ENCODE data around the gene RASSF10. TPM values are rescaled to one million over a fixed set of nuclear protein-coding genes. Genes with fewer than 3 reads are reported as not detected.
A peak's percentile ranks its signal among the peaks of the same experiment; 100 is the strongest.

The RASSF10 gene
- total RNA-seq, 1 experiment from 2014 or later: 10.0 TPM

DNA sequence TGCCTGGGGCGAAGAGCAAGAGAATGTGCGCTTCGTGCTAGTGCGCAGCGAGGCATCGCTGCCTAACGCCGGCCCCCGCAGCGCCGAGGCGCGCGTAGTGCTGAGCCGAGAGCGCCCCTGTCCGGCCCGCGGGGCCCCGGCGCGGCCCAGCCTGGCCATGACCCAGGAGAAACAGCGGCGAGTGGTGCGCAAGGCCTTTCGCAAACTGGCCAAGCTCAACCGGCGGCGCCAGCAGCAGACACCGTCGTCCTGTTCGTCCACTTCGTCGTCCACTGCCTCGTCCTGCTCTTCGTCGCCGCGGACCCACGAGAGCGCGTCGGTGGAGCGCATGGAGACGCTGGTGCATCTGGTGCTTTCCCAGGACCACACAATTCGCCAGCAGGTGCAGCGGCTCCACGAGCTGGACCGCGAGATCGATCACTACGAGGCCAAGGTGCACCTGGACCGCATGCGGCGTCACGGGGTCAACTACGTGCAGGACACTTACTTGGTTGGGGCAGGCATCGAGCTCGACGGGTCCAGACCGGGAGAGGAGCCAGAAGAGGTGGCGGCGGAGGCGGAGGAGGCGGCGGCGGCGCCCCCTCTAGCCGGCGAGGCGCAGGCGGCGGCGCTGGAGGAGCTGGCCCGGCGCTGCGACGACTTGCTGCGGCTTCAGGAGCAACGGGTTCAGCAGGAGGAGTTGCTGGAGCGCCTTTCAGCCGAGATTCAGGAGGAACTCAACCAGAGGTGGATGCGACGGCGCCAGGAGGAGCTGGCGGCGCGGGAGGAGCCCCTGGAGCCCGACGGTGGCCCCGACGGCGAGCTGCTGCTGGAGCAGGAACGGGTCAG is 1.0 kb downstream of the RASSF10 start:
- TF ChIP-seq, protein P1, sequence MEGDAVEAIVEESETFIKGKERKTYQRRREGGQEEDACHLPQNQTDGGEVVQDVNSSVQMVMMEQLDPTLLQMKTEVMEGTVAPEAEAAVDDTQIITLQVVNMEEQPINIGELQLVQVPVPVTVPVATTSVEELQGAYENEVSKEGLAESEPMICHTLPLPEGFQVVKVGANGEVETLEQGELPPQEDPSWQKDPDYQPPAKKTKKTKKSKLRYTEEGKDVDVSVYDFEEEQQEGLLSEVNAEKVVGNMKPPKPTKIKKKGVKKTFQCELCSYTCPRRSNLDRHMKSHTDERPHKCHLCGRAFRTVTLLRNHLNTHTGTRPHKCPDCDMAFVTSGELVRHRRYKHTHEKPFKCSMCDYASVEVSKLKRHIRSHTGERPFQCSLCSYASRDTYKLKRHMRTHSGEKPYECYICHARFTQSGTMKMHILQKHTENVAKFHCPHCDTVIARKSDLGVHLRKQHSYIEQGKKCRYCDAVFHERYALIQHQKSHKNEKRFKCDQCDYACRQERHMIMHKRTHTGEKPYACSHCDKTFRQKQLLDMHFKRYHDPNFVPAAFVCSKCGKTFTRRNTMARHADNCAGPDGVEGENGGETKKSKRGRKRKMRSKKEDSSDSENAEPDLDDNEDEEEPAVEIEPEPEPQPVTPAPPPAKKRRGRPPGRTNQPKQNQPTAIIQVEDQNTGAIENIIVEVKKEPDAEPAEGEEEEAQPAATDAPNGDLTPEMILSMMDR (IDR thresholded peaks at IDR 0.05; ENCODE audit: unreplicated experiment): no peak
- peak; percentile 51 for DNase-seq
- BruUV-seq (replicated peaks): no TSS peak
- H3K27ac Mint-ChIP-seq (ENCODE audit: unreplicated experiment): peak overlapping the region; percentile 26
- intact Hi-C loops (cut with micrococcal nuclease; ENCODE audit: unreplicated experiment): loop anchor here (5.0 to 10.0 kb wide), 2 partner anchors 43 to 175 kb away; no protein-coding TSS in a partner anchor
- peak overlapping the region; percentile 83 for H3K4me3 Mint-ChIP-seq (ENCODE audit: low read depth, unreplicated experiment)
- H3K9me3 Mint-ChIP-seq (ENCODE audit: low read depth, unreplicated experiment): no peaks in the 10 kb centered on the region
- no peaks in the 10 kb centered on the region for H3K27me3 Mint-ChIP-seq (ENCODE audit: unreplicated experiment)
- H3K36me3 Mint-ChIP-seq (ENCODE audit: insufficient read depth, unreplicated experiment): peaks cover 46% of the 10 kb centered on the region
- H3K4me1 Mint-ChIP-seq (ENCODE audit: low read depth, unreplicated experiment): peaks cover 62% of the 10 kb centered on the region
- CTCF ChIA-PET: interaction anchor here (0.7 to 1.7 kb wide), 5 partner anchors 34 to 142 kb away, joined by 3 to 5 read pairs (median 4); no protein-coding TSS in a partner anchor

DNA sequence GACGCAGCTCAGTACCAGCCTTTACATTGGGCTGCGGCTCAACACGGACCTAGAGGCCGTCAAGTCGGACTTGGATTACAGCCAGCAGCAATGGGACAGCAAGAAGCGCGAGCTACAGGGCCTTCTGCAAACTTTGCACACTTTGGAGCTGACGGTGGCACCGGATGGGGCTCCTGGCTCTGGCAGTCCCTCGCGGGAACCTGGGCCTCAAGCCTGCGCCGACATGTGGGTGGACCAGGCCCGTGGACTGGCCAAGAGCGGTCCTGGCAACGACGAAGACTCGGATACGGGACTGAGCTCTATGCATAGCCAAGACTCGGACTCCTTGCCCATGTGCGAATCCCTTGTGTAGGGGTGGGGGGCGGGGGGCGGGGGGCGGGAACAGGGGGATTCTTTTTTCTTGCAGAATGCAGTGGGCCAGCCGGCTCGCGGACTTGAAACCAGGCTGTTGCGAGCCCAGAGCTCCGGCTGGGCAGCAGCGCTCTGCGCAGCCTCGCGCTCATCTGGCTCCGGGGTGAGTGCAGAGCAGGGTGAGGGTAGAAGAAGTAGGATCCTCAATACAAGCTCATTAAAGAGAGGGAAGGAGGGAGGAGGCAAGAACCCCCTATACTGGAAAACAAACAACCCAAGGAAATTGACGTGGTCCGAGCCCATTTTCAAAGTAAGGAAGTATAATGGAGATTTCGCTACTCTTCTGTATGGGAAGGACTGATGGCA is 1.8 kb downstream of the RASSF10 start:
- intact Hi-C loops (cut with micrococcal nuclease; ENCODE audit: unreplicated experiment): loop anchor here (5.0 to 10.0 kb wide), 2 partner anchors 44 to 174 kb away; no protein-coding TSS in a partner anchor
- BruUV-seq (replicated peaks): no TSS peak
- DNase-seq: peak; percentile 27
- peak overlapping the region; percentile 83 for H3K4me3 Mint-ChIP-seq (ENCODE audit: low read depth, unreplicated experiment)
- CTCF ChIA-PET: interaction anchor here (0.8 to 1.7 kb wide), 7 partner anchors 12 to 264 kb away, joined by 3 to 5 read pairs (median 4); no protein-coding TSS in a partner anchor
- H3K27me3 Mint-ChIP-seq (ENCODE audit: unreplicated experiment): no peaks in the 10 kb centered on the region
- H3K9me3 Mint-ChIP-seq (ENCODE audit: low read depth, unreplicated experiment): no peaks in the 10 kb centered on the region
- H3K36me3 Mint-ChIP-seq (ENCODE audit: insufficient read depth, unreplicated experiment): peaks cover 46% of the 10 kb centered on the region
- peaks cover 69% of the 10 kb centered on the region for H3K4me1 Mint-ChIP-seq (ENCODE audit: low read depth, unreplicated experiment)
- TF ChIP-seq, protein P1 (IDR thresholded peaks at IDR 0.05; ENCODE audit: unreplicated experiment): no peak
- peak overlapping the region; percentile 26 for H3K27ac Mint-ChIP-seq (ENCODE audit: unreplicated experiment)

DNA sequence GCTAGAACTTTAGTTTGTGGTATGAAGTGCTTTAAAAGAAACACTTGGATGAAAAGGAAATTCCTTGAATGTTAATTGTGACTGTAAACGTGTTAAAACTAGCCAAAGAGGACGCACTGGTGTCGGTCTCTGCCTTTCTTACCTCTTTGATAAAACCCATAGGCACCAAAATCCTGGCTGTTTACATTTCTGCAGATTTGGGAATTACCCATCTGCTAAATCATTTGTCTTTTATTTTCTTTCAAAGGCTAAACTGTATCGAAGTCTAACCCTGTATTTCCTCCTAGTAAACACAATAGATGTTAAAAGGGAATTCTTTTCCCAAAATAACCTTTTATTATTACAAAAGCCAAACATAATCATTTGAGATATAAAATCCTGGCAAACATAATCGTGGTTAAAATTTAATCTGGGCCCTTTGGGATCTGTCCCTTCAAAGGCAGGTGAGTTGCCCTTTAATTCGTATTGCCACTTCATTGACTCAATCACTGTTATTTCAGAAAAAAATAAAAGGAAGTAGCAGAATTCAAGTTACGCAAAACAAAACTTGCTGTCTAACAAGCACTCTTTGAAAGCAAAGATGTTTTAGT is 2.4 kb downstream of the RASSF10 start:
- no peaks in the 10 kb centered on the region for H3K9me3 Mint-ChIP-seq (ENCODE audit: low read depth, unreplicated experiment)
- TF ChIP-seq, protein P1 (IDR thresholded peaks at IDR 0.05; ENCODE audit: unreplicated experiment): no peak
- CTCF ChIA-PET: interaction anchor here (0.8 to 1.7 kb wide), 8 partner anchors 12 to 265 kb away, joined by 3 to 5 read pairs (median 4); no protein-coding TSS in a partner anchor
- H3K27me3 Mint-ChIP-seq (ENCODE audit: unreplicated experiment): no peaks in the 10 kb centered on the region
- H3K27ac Mint-ChIP-seq (ENCODE audit: unreplicated experiment): peak overlapping the region; percentile 26
- no peak for DNase-seq
- peaks cover 69% of the 10 kb centered on the region for H3K4me1 Mint-ChIP-seq (ENCODE audit: low read depth, unreplicated experiment)
- peaks cover 46% of the 10 kb centered on the region for H3K36me3 Mint-ChIP-seq (ENCODE audit: insufficient read depth, unreplicated experiment)
- intact Hi-C loops (cut with micrococcal nuclease; ENCODE audit: unreplicated experiment): loop anchor here (5.0 to 10.0 kb wide), 2 partner anchors 44 to 173 kb away; no protein-coding TSS in a partner anchor
- peak overlapping the region; percentile 83 for H3K4me3 Mint-ChIP-seq (ENCODE audit: low read depth, unreplicated experiment)
- BruUV-seq (replicated peaks): TSS peak; percentile 56
